GM21723 (cell line): ENCODE measurements around the gene ARFGEF2.
"Not testable (repeated sequence)": the region's sequence is repeated elsewhere in the genome, so short reads cannot be mapped to it uniquely, and the experiment has no call there.

ENCODE experiments used
- ATAC-seq: cut with Tn5 transposase; IDR thresholded peaks from one replicate; pipeline ENCODE4 v1.9.1; 2021; ENCODE audit warnings: mild to moderate bottlenecking, moderate library complexity; ENCODE audit not compliant: unreplicated experiment

Gene ARFGEF2

DNA sequence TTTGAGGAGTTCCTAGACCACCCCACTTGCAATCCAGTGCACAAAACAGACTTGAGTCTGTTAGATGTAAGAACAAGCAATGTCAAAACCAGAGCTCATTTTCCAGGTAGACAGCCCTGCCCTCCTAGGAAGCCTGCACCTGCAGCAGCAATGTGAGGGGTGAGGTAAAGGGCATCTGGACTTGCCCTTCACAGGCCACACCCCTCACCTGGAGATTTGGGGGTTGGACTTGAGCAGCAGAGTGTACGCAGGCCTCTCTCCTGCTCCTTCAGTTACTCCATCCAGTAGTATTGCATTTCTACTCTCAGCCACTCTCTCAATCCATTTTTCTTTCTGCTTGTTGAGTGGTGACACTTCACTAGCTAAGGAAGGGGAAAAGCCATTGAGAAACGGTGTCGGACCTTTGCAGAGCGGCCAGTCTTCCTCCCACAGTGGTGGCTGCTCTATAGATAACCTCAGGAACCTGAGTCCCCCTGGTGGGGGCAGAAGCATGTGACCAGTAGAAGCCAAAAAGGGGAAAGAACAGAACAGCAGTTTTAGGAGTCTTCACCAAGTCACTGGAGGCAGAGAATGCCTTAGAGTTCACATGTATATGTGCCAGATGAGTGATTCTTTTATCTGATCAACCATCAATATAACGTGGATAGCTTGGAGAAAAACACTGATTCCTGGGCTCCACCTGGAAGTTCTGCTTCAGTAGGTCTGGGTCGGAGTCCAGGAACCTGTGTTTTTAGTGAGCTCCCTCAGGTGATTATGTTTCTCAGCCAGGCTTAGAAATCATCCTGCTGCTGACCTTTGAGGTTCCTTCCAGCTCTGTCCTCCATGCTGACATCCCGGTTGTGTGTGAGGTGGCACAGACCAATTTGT is 28.0 kb downstream of the ARFGEF2 start:
- no peak for ATAC-seq

DNA sequence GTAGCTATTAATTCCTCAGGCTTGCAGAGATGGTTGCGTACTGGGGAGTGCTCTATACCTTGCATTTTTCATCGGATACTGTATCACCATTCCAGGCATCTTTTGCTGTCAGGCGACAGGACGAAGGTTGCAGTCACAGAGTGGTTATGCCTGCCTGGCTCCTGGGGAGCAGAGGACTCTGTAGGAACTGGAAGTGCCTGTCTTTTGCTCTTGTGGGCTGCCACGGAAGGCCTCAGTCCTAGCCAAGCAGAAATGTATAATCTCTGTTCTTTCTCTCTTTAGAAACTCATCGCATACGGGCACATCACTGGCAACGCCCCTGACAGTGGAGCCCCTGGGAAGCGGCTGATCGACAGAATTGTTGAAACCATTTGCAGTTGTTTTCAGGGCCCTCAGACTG is 29.5 kb downstream of the ARFGEF2 start:
- no peak for ATAC-seq

DNA sequence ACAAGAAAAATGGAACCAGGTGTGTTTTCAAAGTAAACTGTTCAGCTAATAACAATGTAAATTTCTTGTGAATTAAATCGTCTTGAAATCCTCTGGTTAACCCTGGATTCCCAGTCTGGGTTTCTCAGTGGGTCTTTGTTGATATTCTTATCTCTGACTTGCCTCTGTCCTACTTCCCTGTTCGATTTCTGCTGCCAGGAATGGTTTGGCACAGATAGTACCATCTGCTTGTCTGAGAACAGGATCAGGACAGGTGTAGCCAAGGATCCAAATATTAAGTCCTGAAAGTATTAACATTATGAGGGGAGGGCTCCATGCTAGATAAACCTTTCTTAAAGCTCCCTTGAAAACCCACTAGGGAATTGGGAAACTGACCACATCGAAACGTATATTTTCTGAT is 30.1 kb downstream of the ARFGEF2 start:
- ATAC-seq, result no peak

DNA sequence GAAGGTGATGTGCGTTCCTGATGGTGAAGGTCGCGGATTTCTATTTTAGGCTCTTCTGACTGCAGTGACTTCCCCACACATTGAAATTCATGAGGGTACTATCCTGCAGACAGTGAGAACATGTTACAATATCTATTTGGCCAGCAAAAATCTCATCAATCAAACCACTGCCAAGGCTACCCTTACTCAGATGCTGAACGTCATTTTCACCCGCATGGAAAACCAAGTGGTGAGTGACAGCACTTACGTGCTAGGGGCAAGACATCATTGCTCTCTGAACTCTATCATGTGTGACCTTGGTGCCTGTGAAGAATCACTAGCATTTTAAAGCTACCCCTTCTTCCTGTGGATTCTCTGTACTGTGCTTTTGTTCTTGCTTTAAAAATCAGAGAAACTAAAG is 31.1 kb downstream of the ARFGEF2 start:
- ATAC-seq, result no peak

DNA sequence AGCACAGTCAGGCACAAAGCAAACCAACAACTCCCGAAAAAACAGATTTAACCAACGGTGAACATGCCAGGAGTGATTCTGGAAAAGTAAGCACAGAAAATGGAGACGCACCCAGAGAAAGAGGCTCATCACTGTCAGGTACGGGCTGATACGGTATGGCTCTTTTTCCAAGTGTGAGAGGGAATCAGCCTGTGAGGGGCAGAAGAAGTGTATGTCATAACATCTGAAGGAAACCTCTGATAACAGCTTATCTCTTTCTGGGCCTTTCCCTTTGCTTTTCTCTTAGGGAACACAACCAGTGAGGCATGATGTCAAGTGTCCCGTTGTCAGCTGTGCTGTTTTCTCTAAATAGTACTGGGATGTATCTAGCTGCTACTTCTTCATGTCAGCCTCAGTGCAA is 32.1 kb downstream of the ARFGEF2 start:
- ATAC-seq, result no peak

DNA sequence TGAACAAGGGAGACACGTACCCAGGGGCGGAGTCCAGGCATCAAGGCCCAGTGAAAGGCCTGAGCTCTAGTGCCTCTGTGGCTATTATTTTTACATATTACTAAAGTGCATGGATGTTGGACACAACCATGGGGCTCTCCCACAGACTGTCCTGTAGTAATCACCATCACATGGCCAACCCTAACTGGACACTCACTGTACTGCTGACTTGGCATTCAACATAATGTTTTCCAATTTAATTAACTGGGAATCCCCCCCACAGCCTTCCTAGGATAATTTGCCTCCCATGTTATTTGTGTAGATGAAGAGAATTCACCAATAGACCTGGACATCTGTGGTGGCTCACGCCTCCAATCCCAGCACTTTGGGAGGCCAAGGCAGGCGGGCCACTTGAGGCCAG is 34.5 kb downstream of the ARFGEF2 start:
- ATAC-seq, result no peak

DNA sequence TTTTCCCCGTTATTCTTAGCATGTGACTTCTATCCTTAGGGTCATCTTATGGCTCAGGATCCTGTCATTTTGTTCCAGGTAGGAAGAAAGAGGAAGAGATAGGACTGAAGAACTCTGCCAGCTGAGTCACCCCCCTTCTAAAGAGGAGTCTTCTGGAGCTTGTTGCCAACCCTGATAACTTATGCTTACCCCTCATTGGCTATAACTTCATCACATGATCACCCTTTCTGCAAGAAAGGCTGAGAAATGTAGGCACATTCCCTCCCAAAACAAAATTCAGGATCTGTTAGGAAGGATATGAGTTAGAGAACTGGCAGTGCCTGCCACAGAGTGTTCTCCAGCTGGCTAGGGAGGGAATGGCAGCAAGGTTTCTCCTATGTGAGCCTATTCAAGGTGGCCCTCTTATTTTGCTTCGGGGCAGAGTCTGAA is 35.6 kb downstream of the ARFGEF2 start:
- no peak for ATAC-seq

DNA sequence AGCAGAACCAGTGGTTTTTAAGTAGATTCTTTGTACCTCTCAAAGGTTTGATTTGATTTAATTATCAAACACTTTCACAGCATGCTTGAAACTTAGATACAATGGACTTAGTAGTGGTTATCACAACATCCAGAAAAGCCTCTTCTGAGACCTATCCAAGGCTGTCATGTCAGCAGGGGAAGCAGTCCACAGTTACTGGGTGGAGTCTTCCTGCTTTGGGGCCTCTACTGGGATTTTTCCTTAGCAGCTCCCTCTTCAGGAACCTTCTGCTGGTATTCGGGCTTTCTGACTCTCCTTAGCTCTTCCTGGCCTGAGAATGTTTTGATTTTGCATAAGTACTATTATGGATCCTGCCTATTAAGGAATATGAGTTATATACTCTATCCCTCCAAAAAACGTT is 36.0 kb downstream of the ARFGEF2 start:
- no peak for ATAC-seq

DNA sequence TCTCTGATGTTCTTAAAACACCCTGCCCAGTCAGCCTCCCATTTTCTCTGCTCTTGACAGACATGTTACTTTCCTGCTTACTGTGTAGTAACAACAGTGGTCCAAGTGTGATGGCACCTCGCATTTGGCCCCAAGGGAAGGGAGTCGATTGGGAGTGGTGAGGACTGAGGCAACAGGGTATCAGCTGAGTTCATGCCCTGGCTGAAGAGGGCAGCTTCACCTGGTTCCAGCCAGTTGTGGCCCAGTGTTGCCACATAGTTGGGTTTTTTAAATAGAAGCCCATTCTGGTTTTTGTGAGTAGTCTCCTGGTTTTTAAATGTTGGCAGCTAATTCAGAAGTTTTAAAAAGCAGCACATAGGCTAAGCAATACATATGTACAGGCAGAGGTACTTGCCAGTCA is 37.2 kb downstream of the ARFGEF2 start:
- no peak for ATAC-seq

DNA sequence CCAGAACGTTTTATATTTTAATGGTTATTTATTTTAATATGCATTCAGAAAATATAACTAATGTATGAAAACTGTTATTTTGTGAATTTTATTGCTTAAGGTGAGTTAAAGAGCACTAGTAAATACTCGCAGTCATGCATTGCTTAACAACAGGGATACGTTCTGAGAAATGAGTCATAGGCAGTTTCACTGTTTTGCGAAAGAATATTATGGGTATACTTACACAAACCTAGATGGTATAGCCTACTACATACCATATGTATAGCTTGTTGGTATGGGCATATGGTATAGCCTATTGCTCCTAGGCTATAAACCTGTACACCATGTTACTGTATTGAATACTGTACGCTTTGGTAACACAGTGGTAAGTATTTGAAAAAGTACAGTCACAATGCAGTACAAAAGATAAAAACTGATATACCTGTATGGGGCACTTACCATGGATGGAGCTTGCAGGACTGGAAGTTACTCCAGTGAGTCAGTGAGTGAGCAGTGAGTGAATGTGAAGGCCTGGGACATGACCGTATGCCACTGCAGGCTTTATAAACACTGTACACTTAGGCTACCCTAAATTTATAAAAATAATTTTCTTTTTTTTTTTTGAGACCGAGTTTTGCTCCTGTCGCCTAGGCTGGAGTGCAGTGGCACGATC is 38.5 kb downstream of the ARFGEF2 start:
- ATAC-seq, result no peak

DNA sequence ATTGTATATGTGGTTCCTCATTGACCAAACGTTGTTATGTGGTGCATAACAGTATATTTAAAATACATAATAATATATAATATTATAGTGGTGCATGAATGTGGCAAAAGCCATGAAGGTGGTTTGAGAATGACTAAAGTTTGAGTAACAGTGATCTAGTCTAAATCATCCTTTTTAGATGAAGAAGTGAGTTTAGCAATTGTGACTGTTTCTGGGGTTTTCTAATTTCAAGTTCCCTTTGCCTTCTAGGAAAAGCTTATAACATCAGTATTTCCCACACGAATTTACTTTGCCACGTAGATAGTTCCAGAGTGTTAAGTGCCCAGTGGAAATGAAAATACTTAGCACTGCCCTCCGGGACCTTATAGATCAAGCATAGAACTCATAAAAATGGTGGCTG is 40.9 kb downstream of the ARFGEF2 start:
- no peak for ATAC-seq

DNA sequence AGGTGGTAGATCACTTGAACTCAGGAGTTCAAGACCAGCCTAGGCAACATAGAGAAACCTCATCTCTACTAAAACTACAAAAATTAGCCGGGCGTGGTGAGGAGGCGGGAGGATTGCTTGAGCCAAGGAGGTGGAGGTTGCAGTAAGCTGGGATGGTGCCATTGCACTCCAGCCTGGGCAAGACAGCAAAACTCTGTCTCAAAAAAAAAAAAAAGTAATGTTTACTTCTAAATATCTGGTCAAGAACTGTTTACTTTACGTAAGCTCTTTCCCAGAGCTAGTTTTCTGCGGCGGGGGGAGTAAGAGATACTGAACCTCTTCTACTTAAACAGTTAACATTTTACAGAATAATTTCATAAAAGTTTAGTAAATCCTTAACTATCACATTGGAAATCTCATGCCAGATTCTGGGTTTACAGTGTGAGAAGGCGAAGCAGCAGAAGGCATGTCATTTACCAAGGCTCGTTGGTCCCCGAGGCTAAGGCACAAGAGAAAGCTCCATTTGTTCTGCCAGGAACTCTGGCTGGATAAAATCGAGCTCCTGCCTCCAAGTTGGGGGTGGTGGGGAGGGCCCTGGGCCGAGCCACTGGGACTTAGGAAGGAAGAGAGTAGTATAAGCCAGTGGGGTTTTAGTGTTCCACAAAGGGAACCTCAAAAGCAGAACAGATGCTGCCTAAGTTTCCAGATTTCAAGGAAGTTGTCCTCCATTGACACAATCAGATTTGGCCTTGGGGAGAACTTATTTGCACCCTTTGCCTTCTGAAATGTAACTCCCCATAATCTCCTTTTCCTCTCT is 41.7 kb downstream of the ARFGEF2 start:
- no peak for ATAC-seq

DNA sequence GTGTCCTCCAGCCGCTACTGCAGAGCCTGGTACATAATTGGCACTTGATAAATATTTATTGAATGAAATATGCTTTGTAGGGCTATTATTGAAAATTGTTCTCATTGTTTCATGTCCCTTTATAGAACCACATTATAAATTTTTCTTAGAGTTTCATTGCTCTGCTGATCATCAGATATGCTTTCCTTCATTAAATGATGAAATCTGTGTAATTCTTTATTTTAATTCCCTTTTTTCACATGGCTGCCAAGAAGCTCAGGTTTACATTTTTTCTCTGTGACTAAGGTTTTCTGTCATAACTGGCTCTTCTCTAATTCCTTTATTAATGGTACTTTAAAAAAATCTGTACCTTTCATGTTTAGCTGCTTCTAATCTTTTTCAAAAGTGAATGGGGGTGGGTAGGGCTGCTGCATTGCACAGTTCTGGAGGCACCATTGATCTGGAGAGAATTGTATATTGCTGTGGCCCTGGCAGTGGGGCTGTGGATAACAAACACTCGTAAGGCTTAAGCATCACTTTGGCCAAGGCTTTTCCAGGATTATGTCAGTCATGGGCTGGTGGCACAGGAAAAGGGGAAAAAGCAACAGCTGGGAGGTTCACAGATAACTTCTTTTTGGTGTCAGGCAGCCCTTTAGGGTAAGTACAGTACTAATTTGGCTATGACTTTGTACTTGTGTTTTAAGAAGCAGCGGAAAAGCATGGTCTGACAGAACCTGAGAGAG is 43.8 kb downstream of the ARFGEF2 start:
- ATAC-seq, result no peak

DNA sequence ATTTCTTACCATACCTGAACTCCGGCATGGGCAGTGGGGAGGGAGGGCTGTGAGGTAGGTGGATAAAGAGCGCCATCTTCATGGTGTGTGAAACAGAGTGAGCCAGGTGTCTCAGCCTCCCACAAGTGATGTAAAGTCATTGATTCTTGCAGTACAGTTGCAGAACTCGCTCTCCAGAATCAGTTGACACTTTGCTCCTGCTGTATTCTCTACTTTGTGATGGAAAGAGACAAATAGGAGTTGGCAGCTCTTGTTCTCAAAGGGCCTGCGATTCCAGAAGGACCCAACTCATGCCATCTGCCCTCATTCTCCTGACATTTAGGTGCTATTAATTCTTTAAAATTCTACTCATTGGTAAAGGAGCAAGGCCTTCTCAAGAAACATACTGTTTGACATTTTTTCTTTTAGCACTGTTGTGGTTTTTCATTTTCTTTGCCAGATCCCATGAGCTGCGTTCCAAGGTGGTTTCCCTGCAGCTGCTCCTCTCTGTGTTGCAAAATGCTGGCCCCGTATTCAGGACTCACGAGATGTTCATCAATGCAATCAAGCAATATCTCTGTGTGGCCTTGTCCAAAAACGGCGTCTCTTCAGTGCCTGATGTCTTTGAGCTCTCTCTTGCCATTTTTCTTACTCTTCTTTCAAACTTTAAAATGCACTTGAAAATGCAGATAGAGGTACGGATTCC is 49.3 kb downstream of the ARFGEF2 start:
- ATAC-seq, result no peak

DNA sequence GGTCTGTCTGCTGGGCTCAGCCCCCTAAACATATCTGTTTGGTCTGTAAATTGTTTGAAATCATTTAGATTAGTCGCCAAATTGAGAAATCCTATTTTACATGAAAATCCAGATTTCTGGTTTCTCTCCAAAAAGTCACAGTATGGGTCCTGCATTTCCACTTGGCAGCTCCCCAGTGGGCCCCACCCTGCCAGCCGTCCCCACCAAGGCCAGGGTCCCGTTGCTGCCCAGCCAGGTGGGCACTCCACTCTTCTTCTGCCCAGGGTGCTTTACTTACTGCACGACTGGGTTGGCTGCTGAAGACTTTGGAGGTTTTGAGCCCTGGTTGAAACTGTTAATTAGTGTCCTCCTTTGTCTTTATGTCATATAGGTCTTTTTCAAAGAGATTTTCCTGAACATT is 50.4 kb downstream of the ARFGEF2 start:
- no peak for ATAC-seq

DNA sequence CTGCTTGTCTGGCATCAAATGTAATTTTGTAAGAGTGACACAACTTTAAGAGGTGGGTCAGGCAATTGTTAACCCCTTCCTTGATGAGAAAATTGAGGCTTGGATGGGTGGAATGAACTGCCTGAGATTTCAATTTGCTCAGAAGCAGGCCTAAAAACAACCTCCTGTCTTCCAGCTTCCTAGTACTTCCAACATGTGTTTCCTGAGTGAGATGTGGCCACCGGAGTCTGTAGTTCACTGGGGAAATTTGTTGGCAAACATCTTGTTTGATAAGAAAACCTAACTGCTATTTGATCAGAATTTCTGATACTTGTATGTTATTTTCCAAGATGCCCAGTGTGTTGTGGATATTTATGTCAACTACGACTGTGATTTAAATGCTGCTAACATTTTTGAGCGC is 51.3 kb downstream of the ARFGEF2 start:
- no peak for ATAC-seq

DNA sequence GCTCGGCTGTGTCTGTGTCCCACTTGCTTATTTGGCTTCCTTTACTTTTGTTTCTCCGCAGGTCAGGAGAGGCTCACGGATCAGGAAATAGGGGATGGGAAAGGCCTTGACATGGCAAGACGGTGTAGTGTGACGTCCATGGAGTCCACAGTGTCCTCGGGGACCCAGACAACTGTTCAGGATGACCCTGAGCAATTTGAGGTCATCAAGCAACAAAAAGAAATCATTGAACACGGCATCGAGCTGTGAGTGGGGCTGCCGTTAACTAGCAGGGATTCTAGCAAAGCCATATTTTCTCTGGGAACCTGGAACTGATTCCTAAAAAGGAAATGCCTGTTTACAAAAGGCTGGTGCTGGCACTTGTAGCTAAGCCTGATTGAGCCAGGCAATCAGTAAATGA is 54.4 kb downstream of the ARFGEF2 start:
- no peak for ATAC-seq

DNA sequence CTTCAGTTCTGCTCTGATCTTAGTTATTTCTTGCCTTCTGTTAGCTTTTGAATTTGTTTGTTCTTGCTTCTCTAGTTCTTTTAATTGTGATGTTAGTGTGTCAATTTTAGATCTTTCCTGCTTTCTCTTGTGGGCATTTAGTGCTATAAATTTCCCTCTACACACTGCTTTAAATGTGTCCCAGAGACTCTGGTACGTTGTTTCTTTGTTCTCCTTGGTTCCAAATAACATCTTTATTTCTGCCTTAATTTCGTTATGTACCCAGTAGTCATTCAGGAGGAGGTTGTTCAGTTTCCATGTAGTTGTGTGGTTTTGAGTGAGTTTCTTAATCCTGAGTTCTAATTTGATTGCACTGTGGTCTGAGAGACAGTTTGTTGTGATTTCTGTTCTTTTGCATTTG is 58.5 kb downstream of the ARFGEF2 start:
- not testable (repeated sequence) for ATAC-seq

DNA sequence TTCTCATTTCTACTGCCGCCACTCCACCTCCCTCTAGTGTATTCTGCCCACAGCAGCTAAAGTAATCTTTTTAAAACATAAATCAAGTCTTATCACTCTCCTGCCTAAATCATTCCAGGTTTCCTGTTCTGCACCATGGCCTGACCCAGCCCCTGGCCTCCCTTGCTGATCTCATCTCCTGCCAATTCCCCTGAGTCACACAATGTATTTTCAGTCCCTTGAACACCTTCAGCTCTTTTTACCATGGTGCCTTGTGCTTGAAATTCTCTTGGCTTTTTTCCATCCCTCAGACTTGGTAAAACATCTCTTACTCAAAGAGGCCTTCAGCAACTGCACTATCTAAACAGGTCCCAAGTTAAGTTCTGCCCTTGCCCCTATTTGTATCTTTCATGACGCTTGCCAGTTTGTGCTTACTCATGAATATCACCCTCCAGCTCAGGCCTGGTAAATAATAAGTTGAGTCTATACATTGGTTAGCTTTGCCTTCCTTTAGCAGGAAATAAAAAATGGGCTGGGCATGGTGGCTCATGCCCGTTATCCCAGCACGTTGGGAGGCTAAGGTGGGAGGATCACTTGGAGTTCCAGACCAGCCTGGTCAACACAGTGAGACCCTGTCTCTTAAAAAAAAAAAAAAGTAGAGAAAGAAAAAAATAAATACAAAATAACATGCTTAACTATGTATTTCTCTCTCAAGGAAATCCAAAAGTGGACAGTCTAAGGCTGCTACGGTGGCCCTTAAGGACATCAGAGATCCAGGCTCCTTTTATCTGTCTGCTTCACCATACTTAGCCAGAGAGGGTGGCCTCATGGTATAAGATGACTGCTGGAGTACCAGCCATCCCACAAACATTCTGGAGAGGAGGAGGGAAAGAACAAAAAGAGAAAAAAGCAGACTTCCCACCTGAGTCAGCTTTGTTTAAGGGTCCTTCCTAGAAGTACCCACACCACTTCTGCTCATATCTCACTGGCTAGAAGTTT is 62.2 kb downstream of the ARFGEF2 start:
- no peak for ATAC-seq
